Thoracic aorta (tissue), 2 donors: Measurements from ENCODE around the gene PI16. TPM values are rescaled to one million over a fixed set of nuclear protein-coding genes. Genes with fewer than 3 reads are reported as not detected.

Source experiments
- ATAC-seq: fragments of 150-250 bp; one replicate; pipeline ENCODE4 v1.8.0; 2017; ENCODE audit warnings: low read depth; ENCODE audit not compliant: insufficient number of reproducible peaks, low FRiP score
- DNase-seq: peaks from one replicate; pipeline ENCODE4 v3.0.0-alpha.2; 2020; ENCODE audit warnings: low spot score
- H3K27ac ChIP-seq, 2 donors: fragments of 200-600 bp; sonication (generic); 1 replicate in 1 of 2; 2 replicates in 1 of 2; pipeline ENCODE4 v1.5.1; 2016; ENCODE audit warnings: mild to moderate bottlenecking in 2 of 2, moderate library complexity in 2 of 2
- H3K27me3 ChIP-seq: fragments of 200-600 bp; sonication (generic); replicated peaks from 2 replicates; pipeline ENCODE4 v1.6.0; 2016; ENCODE audit warnings: mild to moderate bottlenecking; ENCODE audit not compliant: insufficient read depth
- H3K36me3 ChIP-seq: fragments of 200-600 bp; sonication (generic); one replicate; pipeline ENCODE4 v1.5.1; 2016
- H3K4me1 ChIP-seq, 2 donors: fragments of 200-600 bp; sonication (generic); 1 replicate in 1 of 2; 2 replicates in 1 of 2; pipeline versions ENCODE4 v1.5.1 to v1.6.0; 2016; ENCODE audit warnings: low read depth in 2 of 2, mild to moderate bottlenecking in 1 of 2; ENCODE audit not compliant: control insufficient read depth in 1 of 2
- H3K4me3 ChIP-seq: fragments of 200-600 bp; sonication (generic); 2 replicates; pipeline ENCODE4 v1.5.1; 2016; ENCODE audit warnings: mild to moderate bottlenecking
- H3K9me3 ChIP-seq: fragments of 200-600 bp; sonication (generic); 2 replicates; pipeline ENCODE4 v1.5.1; 2016
- CTCF ChIP-seq: fragments of 200-600 bp; sonication (generic); IDR thresholded peaks from one replicate; pipeline ENCODE4 v1.5.1; 2019; ENCODE audit warnings: antibody characterized with exemption
- total RNA-seq, 2 donors: library from RNA; depleted of rRNA; stranded (reverse); fragments of >200 nt; gene quantifications; one replicate each; pipeline versions ENCODE4 v1.1.0 to v1.2.3, GENCODE V29; 2016

Gene PI16
- total RNA-seq, 2 donors from 2014 or later: 44.3 to 89.7 TPM

- no peak for TF ChIP-seq CTCF
- Histone ChIP-seq H3K4me1 (peaks cover 24 to 37% of the 10 kb centered on the region in 2 donors), H3K9me3 (no peaks in the 10 kb centered on the region), H3K27me3 (no peaks in the 10 kb centered on the region), H3K27ac (no peak overlapping the region), H3K4me3 (no peak overlapping the region), H3K36me3 (peaks cover 39% of the 10 kb centered on the region)
- DNase-seq (no peak), ATAC-seq (no peak)
Observed at GRCh38 chr6:36980129-36980528, 25.6 kb downstream of the PI16 start.

- Histone ChIP-seq H3K4me3 (no peak overlapping the region), H3K36me3 (peaks cover 30% of the 10 kb centered on the region), H3K27ac (no peak overlapping the region), H3K9me3 (no peaks in the 10 kb centered on the region), H3K27me3 (no peaks in the 10 kb centered on the region), H3K4me1 (peaks cover 24 to 37% of the 10 kb centered on the region in 2 donors)
- DNase-seq (no peak), ATAC-seq (no peak)
- no peak for TF ChIP-seq CTCF
Observed at GRCh38 chr6:36980876-36981619, 26.5 kb downstream of the PI16 start.

- no peaks in the 10 kb centered on the region for H3K27me3 ChIP-seq
- no peak for DNase-seq
- no peak for TF ChIP-seq CTCF
- no peak for ATAC-seq
- peaks cover 27 to 54% of the 10 kb centered on the region in 2 donors for H3K4me1 ChIP-seq
- no peak overlapping the region for H3K27ac ChIP-seq
- no peaks in the 10 kb centered on the region for H3K9me3 ChIP-seq
- peaks cover 5% of the 10 kb centered on the region for H3K36me3 ChIP-seq
- H3K4me3 ChIP-seq: no peak overlapping the region
Observed at GRCh38 chr6:36983538-36983937, 29.0 kb downstream of the PI16 start.

- H3K27ac ChIP-seq: peak overlapping the region; percentile 96 to 97
- no peaks in the 10 kb centered on the region for H3K27me3 ChIP-seq
- peak; percentile 6 for ATAC-seq
- peak; percentile 51 for DNase-seq
- H3K36me3 ChIP-seq: peaks cover 5% of the 10 kb centered on the region
- peaks cover 27 to 51% of the 10 kb centered on the region in 2 donors for H3K4me1 ChIP-seq
- TF ChIP-seq CTCF: no peak
- H3K9me3 ChIP-seq: no peaks in the 10 kb centered on the region
- H3K4me3 ChIP-seq: peak overlapping the region; percentile 99
Observed at GRCh38 chr6:36984581-36985416, 30.3 kb downstream of the PI16 start.

- ATAC-seq (no peak), DNase-seq (no peak)
- no peak for TF ChIP-seq CTCF
- no peaks in the 10 kb centered on the region for H3K9me3 ChIP-seq
- H3K27ac ChIP-seq: peak overlapping the region; percentile 96 to 97
- peaks cover 5% of the 10 kb centered on the region for H3K36me3 ChIP-seq
- H3K4me3 ChIP-seq: peak overlapping the region; percentile 99
- no peaks in the 10 kb centered on the region for H3K27me3 ChIP-seq
- peaks cover 27 to 51% of the 10 kb centered on the region in 2 donors for H3K4me1 ChIP-seq
Observed at GRCh38 chr6:36985417-36985807, 30.9 kb downstream of the PI16 start.
